SK-N-SH (cell line): Measurements from ENCODE around the gene FBN1. TPM values are rescaled to one million over a fixed set of nuclear protein-coding genes. Genes with fewer than 3 reads are reported as not detected.

ENCODE experiments used
- CTCF ChIA-PET: fragments of 300-600, 350-600 bp; formaldehyde crosslinking; extraction: SDS; loops from one replicate; lab custom pipeline; 2021; lab: Yijun Ruan, JAX
- POLR2A ChIA-PET: fragments of 350-600 bp; sonication (Branson Sonifier 250); formaldehyde crosslinking; extraction: SDS; loops from one replicate; lab custom pipeline; 2020; ENCODE audit warnings: antibody characterized with exemption, inconsistent platforms; lab: Yijun Ruan, JAX
- DNase-seq: peaks from one replicate; pipeline ENCODE4 v3.0.0; 2012
- H2AFZ ChIP-seq: fragments of 200-600 bp; sonication (generic); 2 replicates; pipeline ENCODE4 v1.8.1; 2016; ENCODE audit warnings: antibody characterized with exemption, mild to moderate bottlenecking, low read depth
- H3F3A ChIP-seq: fragments of 200-600 bp; sonication (generic); replicated peaks from 2 replicates; pipeline ENCODE3; 2016; ENCODE audit warnings: antibody characterized with exemption, mild to moderate bottlenecking; ENCODE audit not compliant: insufficient read depth
- H3K27ac ChIP-seq, 2 experiments: fragments of 200-500 bp in 1 of 2; fragments of 200-600 bp in 1 of 2; sonication (Bioruptor generic) in 1 of 2; sonication (generic), shearing (Covaris generic) in 1 of 2; 2 replicates each; pipeline versions ENCODE4 v1.5.1 to v1.6.1; 2014 to 2016; ENCODE audit warnings: low read depth in 2 of 2, inconsistent platforms in 1 of 2, low read length in 1 of 2, mild to moderate bottlenecking in 1 of 2, mixed read lengths in 1 of 2
- H3K27me3 ChIP-seq: fragments of 200-600 bp; sonication (generic), shearing (Covaris generic); 2 replicates; pipeline ENCODE4 v1.6.1; 2016; ENCODE audit warnings: mixed run types; ENCODE audit not compliant: insufficient read depth
- H3K36me3 ChIP-seq, 2 experiments: fragments of 200-500 bp in 1 of 2; fragments of 200-600 bp in 1 of 2; sonication (Bioruptor generic) in 1 of 2; sonication (generic) in 1 of 2; replicated peaks in 1 of 2; 2 replicates each; pipeline versions ENCODE3 to v1.5.1; 2014 to 2016; ENCODE audit warnings: low read length in 1 of 2, mild to moderate bottlenecking in 1 of 2; ENCODE audit not compliant: insufficient read depth in 2 of 2, control insufficient read depth in 1 of 2
- H3K4me1 ChIP-seq, 2 experiments: fragments of 200-500 bp in 1 of 2; fragments of 200-600 bp in 1 of 2; sonication (Bioruptor generic) in 1 of 2; sonication (generic), shearing (Covaris generic) in 1 of 2; 2 replicates each; pipeline versions ENCODE4 v1.5.1 to v1.6.1; 2014 to 2016; ENCODE audit warnings: low read depth in 1 of 2, low read length in 1 of 2, mixed run types in 1 of 2; ENCODE audit not compliant: insufficient read depth in 2 of 2, control insufficient read depth in 1 of 2
- H3K4me2 ChIP-seq: fragments of 200-600 bp; sonication (generic), shearing (Covaris generic); 2 replicates; pipeline ENCODE4 v1.6.1; 2017; ENCODE audit warnings: mixed run types
- H3K4me3 ChIP-seq, 2 experiments: fragments of 200-500 bp in 1 of 2; fragments of 200-600 bp in 1 of 2; sonication (Bioruptor generic) in 1 of 2; sonication (generic), shearing (Covaris generic) in 1 of 2; 2 replicates each; pipeline versions ENCODE4 v1.5.1 to v1.8.1; 2014 to 2016; ENCODE audit warnings: low read depth in 2 of 2, inconsistent platforms in 1 of 2, low read length in 1 of 2, mild to moderate bottlenecking in 1 of 2, mixed read lengths in 1 of 2, moderate library complexity in 1 of 2
- H3K79me2 ChIP-seq: fragments of 200-600 bp; sonication (generic); 2 replicates; pipeline ENCODE4 v1.8.1; 2017; ENCODE audit warnings: mild to moderate bottlenecking; ENCODE audit not compliant: insufficient read depth
- H3K9ac ChIP-seq: fragments of 200-600 bp; sonication (generic); 2 replicates; pipeline ENCODE4 v1.6.1; 2017; ENCODE audit warnings: mixed run types
- H3K9me2 ChIP-seq: fragments of 200-600 bp; sonication (generic); 2 replicates; pipeline ENCODE4 v1.6.1; 2017; ENCODE audit warnings: mixed run types
- H3K9me3 ChIP-seq: fragments of 200-600 bp; sonication (generic); 2 replicates; pipeline ENCODE4 v1.6.1; 2017; ENCODE audit warnings: mixed run types, mild to moderate bottlenecking, moderate library complexity
- H4K20me1 ChIP-seq: fragments of 200-600 bp; sonication (generic); 2 replicates; pipeline ENCODE4 v1.6.1; 2017; ENCODE audit warnings: mild to moderate bottlenecking, mixed run types; ENCODE audit not compliant: insufficient read depth
- ELF1 ChIP-seq: IDR thresholded peaks from 2 replicates; pipeline ENCODE4 v1.4.0; 2012
- GABPA ChIP-seq: IDR thresholded peaks from 2 replicates; pipeline ENCODE4 v1.4.0; 2012; ENCODE audit warnings: low read depth, mild to moderate bottlenecking
- GATA2 ChIP-seq: sonication (generic); formaldehyde crosslinking; IDR thresholded peaks from 2 replicates; pipeline ENCODE4 v1.5.0; 2020; ENCODE audit warnings: mild to moderate bottlenecking, missing genetic modification reagents
- MAX ChIP-seq: IDR thresholded peaks from 2 replicates; pipeline ENCODE4 v1.4.0; 2012; ENCODE audit warnings: low read depth
- MEF2A ChIP-seq: IDR thresholded peaks from 2 replicates; pipeline ENCODE4 v1.4.0; 2012; ENCODE audit warnings: low read depth, borderline replicate concordance
- NRF1 ChIP-seq: IDR thresholded peaks from 2 replicates; pipeline ENCODE4 v1.6.1; 2012; ENCODE audit warnings: low read depth, mild to moderate bottlenecking, low read length
- POLR2AphosphoS5 ChIP-seq: IDR thresholded peaks from 2 replicates; pipeline ENCODE4 v1.6.1; 2012; ENCODE audit warnings: low read depth, low read length
- RFX5 ChIP-seq: IDR thresholded peaks from 2 replicates; pipeline ENCODE4 v1.6.1; 2012; ENCODE audit warnings: mild to moderate bottlenecking, improper control_type of control experiment, low read length
- RXRA ChIP-seq: IDR thresholded peaks from 2 replicates; pipeline ENCODE4 v1.4.0; 2012; ENCODE audit warnings: low read depth, mild to moderate bottlenecking, borderline replicate concordance
- SIN3A ChIP-seq: IDR thresholded peaks from 2 replicates; pipeline ENCODE4 v1.6.1; 2012; ENCODE audit warnings: low read depth, mild to moderate bottlenecking, low read length, moderate library complexity, borderline replicate concordance
- TAF1 ChIP-seq: IDR thresholded peaks from 2 replicates; pipeline ENCODE4 v1.6.1; 2012; ENCODE audit warnings: low read depth, mild to moderate bottlenecking, low read length, moderate library complexity, borderline replicate concordance
- TCF12 ChIP-seq: IDR thresholded peaks from 2 replicates; pipeline ENCODE4 v1.4.0; 2012
- TEAD4 ChIP-seq: IDR thresholded peaks from 2 replicates; pipeline ENCODE4 v1.4.0; 2012; ENCODE audit warnings: mild to moderate bottlenecking, borderline replicate concordance; ENCODE audit not compliant: insufficient read depth
- WGBS: methylation state at CpG from one replicate; pipeline ENCODE4 v1.1.6; 2017; ENCODE audit warnings: low lambda C conversion rate; 5-methylcytosine and 5-hydroxymethylcytosine counted together
- polyA plus RNA-seq, 3 experiments: library from polyadenylated mRNA; depleted of rRNA; stranded (reverse); fragments of >200 nt; gene quantifications; 2 replicates each; pipeline ENCODE4 v1.2.3, GENCODE V29; 2012
- TF ChIP-seq, protein P1 (sequence below): fragments of 200-600 bp; sonication (generic); IDR thresholded peaks from 2 replicates; pipeline ENCODE4 v1.6.1; 2017; ENCODE audit warnings: antibody characterized with exemption, mild to moderate bottlenecking, moderate library complexity
- TF ChIP-seq, protein P2 (sequence below): fragments of 150-350 bp; IDR thresholded peaks from 2 replicates; pipeline ENCODE4 v1.6.1; 2016; ENCODE audit warnings: mild to moderate bottlenecking, low read depth, low read length

Gene FBN1
- polyA plus RNA-seq, 1 of the 3 experiments (the other 2 are of a cell fraction): 248 TPM

DNA sequence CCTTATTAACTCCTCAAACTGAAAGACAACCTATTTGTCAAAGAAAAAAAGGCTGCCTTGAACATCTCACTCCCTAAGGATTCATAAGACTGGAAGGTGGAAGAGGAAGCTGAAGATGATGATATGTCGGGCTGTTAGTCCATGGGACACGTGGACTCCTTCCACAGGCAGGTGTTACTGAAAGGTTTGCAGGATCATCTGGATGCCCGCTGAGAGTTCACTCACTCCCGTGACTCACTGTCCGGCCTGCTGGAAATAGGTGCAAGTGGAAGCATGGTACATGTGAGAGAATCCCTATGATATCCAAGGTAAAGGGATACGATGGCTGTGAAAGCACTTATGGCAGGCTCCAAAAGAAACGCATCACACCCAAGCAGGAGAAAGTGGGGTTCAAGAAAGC, 33.3 kb upstream of the FBN1 start:
- TF ChIP-seq TAF1 (no peak), GATA2 (CRISPR knock-in tag) (no peak)
- TF ChIP-seq, protein P1, sequence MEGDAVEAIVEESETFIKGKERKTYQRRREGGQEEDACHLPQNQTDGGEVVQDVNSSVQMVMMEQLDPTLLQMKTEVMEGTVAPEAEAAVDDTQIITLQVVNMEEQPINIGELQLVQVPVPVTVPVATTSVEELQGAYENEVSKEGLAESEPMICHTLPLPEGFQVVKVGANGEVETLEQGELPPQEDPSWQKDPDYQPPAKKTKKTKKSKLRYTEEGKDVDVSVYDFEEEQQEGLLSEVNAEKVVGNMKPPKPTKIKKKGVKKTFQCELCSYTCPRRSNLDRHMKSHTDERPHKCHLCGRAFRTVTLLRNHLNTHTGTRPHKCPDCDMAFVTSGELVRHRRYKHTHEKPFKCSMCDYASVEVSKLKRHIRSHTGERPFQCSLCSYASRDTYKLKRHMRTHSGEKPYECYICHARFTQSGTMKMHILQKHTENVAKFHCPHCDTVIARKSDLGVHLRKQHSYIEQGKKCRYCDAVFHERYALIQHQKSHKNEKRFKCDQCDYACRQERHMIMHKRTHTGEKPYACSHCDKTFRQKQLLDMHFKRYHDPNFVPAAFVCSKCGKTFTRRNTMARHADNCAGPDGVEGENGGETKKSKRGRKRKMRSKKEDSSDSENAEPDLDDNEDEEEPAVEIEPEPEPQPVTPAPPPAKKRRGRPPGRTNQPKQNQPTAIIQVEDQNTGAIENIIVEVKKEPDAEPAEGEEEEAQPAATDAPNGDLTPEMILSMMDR: no peak
- TF ChIP-seq, all 33 proteins: peak for 0
- H2AFZ ChIP-seq: no peak overlapping the region

DNA sequence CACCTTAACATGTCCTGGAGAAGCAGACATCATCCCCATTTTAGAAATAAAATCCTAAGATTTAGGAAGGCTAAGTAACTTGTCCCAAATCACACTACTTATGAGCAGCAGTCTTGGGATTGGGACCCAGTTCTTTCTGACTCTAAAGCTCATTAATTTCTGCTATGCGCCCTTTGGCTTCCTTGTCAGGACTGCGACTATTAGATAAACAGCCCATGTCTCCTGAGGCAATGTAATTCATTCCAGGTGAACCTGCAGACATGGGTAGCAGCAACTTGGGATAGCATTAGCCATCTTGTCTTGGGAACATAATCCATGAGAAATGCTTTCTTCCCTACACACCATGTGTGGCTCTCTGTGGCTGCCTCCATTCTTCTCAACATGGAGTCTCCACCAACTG, 32.3 kb upstream of the FBN1 start:
- CTCF ChIA-PET: interaction anchor here (1.1 kb wide), 1 partner anchor 8 kb away, joined by 4 read pairs; no protein-coding TSS in a partner anchor
- no peak for TF ChIP-seq POLR2AphosphoS5
- TF ChIP-seq, protein P2, sequence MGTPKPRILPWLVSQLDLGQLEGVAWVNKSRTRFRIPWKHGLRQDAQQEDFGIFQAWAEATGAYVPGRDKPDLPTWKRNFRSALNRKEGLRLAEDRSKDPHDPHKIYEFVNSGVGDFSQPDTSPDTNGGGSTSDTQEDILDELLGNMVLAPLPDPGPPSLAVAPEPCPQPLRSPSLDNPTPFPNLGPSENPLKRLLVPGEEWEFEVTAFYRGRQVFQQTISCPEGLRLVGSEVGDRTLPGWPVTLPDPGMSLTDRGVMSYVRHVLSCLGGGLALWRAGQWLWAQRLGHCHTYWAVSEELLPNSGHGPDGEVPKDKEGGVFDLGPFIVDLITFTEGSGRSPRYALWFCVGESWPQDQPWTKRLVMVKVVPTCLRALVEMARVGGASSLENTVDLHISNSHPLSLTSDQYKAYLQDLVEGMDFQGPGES: no peak
- Histone ChIP-seq H3K4me1 (peaks cover 9 to 16% of the 10 kb centered on the region in 2 experiments; a peak in 3 of 4 replicates), H3K27me3 (no peaks in the 10 kb centered on the region), H4K20me1 (no peaks in the 10 kb centered on the region), H2AFZ (no peak overlapping the region), H3K4me3 (no peak overlapping the region), H3K27ac (no peak overlapping the region), H3F3A (peaks cover 23% of the 10 kb centered on the region), H3K9me3 (no peaks in the 10 kb centered on the region), H3K4me2 (no peak overlapping the region), H3K79me2 (no peaks in the 10 kb centered on the region), H3K9ac (no peak overlapping the region), H3K9me2 (no peaks in the 10 kb centered on the region), H3K36me3 (no peaks in the 10 kb centered on the region)
- POLR2A ChIA-PET: no interaction called here
- 88% methylated on average over 2 of the region's 2 CpGs for WGBS
- no peak for DNase-seq

More for the DNA sequence above, 33.3 kb upstream of the FBN1 start:
- ChIA-PET CTCF (interaction anchor here (1.1 kb wide), 1 partner anchor 9 kb away, joined by 4 read pairs; no protein-coding TSS in a partner anchor), POLR2A (no interaction called here)
- no peak overlapping the region for H3K4me3 ChIP-seq
- no peaks in the 10 kb centered on the region for H4K20me1 ChIP-seq
- no peak for DNase-seq
- H3K79me2 ChIP-seq: no peaks in the 10 kb centered on the region
- H3K9me3 ChIP-seq: no peaks in the 10 kb centered on the region
- H3K9ac ChIP-seq: no peak overlapping the region
- H3K9me2 ChIP-seq: no peaks in the 10 kb centered on the region
- peaks cover 23% of the 10 kb centered on the region for H3F3A ChIP-seq
- no peaks in the 10 kb centered on the region for H3K36me3 ChIP-seq
- no peak overlapping the region for H3K27ac ChIP-seq
- WGBS: 94% methylated on average over 7 of the region's 7 CpGs
- peaks cover 9 to 16% of the 10 kb centered on the region in 2 experiments; a peak in 3 of 4 replicates for H3K4me1 ChIP-seq
- H3K4me2 ChIP-seq: no peak overlapping the region
- no peaks in the 10 kb centered on the region for H3K27me3 ChIP-seq

DNA sequence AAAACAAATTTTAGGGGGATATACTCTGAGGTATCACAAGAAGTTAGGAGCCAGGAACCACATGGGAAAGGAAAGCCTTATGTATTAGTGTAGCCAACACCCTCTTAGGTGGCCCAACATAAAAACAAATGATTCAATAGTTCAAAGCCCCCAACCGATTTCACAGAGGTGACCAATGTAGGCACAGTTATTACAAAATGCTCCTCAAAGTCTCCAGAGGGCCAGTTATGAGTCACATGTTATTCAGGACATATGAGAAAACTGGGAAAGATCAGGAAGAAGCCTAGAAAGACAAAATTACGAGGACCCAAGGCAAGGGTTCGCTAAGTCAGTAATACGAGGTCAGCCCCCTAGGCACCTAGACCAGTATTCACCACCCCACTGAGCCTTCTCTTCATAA, 29.9 kb upstream of the FBN1 start:
- H3K36me3 ChIP-seq: no peaks in the 10 kb centered on the region
- H3F3A ChIP-seq: peaks cover 16% of the 10 kb centered on the region
- H3K9me3 ChIP-seq: no peaks in the 10 kb centered on the region
- H3K4me2 ChIP-seq: no peak overlapping the region
- 85% methylated on average over 4 of the region's 4 CpGs for WGBS
- H3K9me2 ChIP-seq: no peaks in the 10 kb centered on the region
- DNase-seq: no peak
- H3K27me3 ChIP-seq: no peaks in the 10 kb centered on the region
- H2AFZ ChIP-seq: peak overlapping the region; percentile 23; the same call in 1 of the 2 replicates
- H3K79me2 ChIP-seq: no peaks in the 10 kb centered on the region
- H3K4me1 ChIP-seq: peaks cover under 1 to 16% of the 10 kb centered on the region in 2 experiments; a peak in 2 of 4 replicates
- no peaks in the 10 kb centered on the region for H4K20me1 ChIP-seq
- POLR2A ChIA-PET: no interaction called here
- CTCF ChIA-PET: no interaction called here
- H3K9ac ChIP-seq: no peak overlapping the region
- no peak overlapping the region for H3K4me3 ChIP-seq
- peak overlapping the region in 1 of 2 experiments; percentile 49; a peak in 2 of 4 replicates for H3K27ac ChIP-seq
- no peak for TF ChIP-seq TCF12
- TF ChIP-seq RXRA: no peak
- TF ChIP-seq RFX5: no peak
- TF ChIP-seq, protein P2: no peak
- TF ChIP-seq SIN3A: no peak
- TF ChIP-seq MAX: no peak
- no peak for TF ChIP-seq GABPA
- no peak for TF ChIP-seq POLR2AphosphoS5
- TF ChIP-seq TEAD4: no peak
- TF ChIP-seq ELF1: no peak
- TF ChIP-seq GATA2 (CRISPR knock-in tag): no peak
- no peak for TF ChIP-seq MEF2A
- no peak for TF ChIP-seq NRF1
